SK-N-SH (cell line): Measurements from ENCODE around the gene NLK. TPM values are rescaled to one million over a fixed set of nuclear protein-coding genes. Genes with fewer than 3 reads are reported as not detected.

Experiments used
- CTCF ChIA-PET: fragments of 300-600, 350-600 bp; formaldehyde crosslinking; extraction: SDS; loops from one replicate; lab custom pipeline; 2021; lab: Yijun Ruan, JAX
- POLR2A ChIA-PET: fragments of 350-600 bp; sonication (Branson Sonifier 250); formaldehyde crosslinking; extraction: SDS; loops from one replicate; lab custom pipeline; 2020; ENCODE audit warnings: antibody characterized with exemption, inconsistent platforms; lab: Yijun Ruan, JAX
- DNase-seq: peaks from one replicate; pipeline ENCODE4 v3.0.0; 2012
- H2AFZ ChIP-seq: fragments of 200-600 bp; sonication (generic); 2 replicates; pipeline ENCODE4 v1.8.1; 2016; ENCODE audit warnings: antibody characterized with exemption, mild to moderate bottlenecking, low read depth
- H3F3A ChIP-seq: fragments of 200-600 bp; sonication (generic); replicated peaks from 2 replicates; pipeline ENCODE3; 2016; ENCODE audit warnings: antibody characterized with exemption, mild to moderate bottlenecking; ENCODE audit not compliant: insufficient read depth
- H3K27ac ChIP-seq, 2 experiments: fragments of 200-500 bp in 1 of 2; fragments of 200-600 bp in 1 of 2; sonication (Bioruptor generic) in 1 of 2; sonication (generic), shearing (Covaris generic) in 1 of 2; 2 replicates each; pipeline versions ENCODE4 v1.5.1 to v1.6.1; 2014 to 2016; ENCODE audit warnings: low read depth in 2 of 2, inconsistent platforms in 1 of 2, low read length in 1 of 2, mild to moderate bottlenecking in 1 of 2, mixed read lengths in 1 of 2
- H3K27me3 ChIP-seq: fragments of 200-600 bp; sonication (generic), shearing (Covaris generic); 2 replicates; pipeline ENCODE4 v1.6.1; 2016; ENCODE audit warnings: mixed run types; ENCODE audit not compliant: insufficient read depth
- H3K36me3 ChIP-seq, 2 experiments: fragments of 200-500 bp in 1 of 2; fragments of 200-600 bp in 1 of 2; sonication (Bioruptor generic) in 1 of 2; sonication (generic) in 1 of 2; replicated peaks in 1 of 2; 2 replicates each; pipeline versions ENCODE3 to v1.5.1; 2014 to 2016; ENCODE audit warnings: low read length in 1 of 2, mild to moderate bottlenecking in 1 of 2; ENCODE audit not compliant: insufficient read depth in 2 of 2, control insufficient read depth in 1 of 2
- H3K4me1 ChIP-seq, 2 experiments: fragments of 200-500 bp in 1 of 2; fragments of 200-600 bp in 1 of 2; sonication (Bioruptor generic) in 1 of 2; sonication (generic), shearing (Covaris generic) in 1 of 2; 2 replicates each; pipeline versions ENCODE4 v1.5.1 to v1.6.1; 2014 to 2016; ENCODE audit warnings: low read depth in 1 of 2, low read length in 1 of 2, mixed run types in 1 of 2; ENCODE audit not compliant: insufficient read depth in 2 of 2, control insufficient read depth in 1 of 2
- H3K4me2 ChIP-seq: fragments of 200-600 bp; sonication (generic), shearing (Covaris generic); 2 replicates; pipeline ENCODE4 v1.6.1; 2017; ENCODE audit warnings: mixed run types
- H3K4me3 ChIP-seq, 2 experiments: fragments of 200-500 bp in 1 of 2; fragments of 200-600 bp in 1 of 2; sonication (Bioruptor generic) in 1 of 2; sonication (generic), shearing (Covaris generic) in 1 of 2; 2 replicates each; pipeline versions ENCODE4 v1.5.1 to v1.8.1; 2014 to 2016; ENCODE audit warnings: low read depth in 2 of 2, inconsistent platforms in 1 of 2, low read length in 1 of 2, mild to moderate bottlenecking in 1 of 2, mixed read lengths in 1 of 2, moderate library complexity in 1 of 2
- H3K79me2 ChIP-seq: fragments of 200-600 bp; sonication (generic); 2 replicates; pipeline ENCODE4 v1.8.1; 2017; ENCODE audit warnings: mild to moderate bottlenecking; ENCODE audit not compliant: insufficient read depth
- H3K9ac ChIP-seq: fragments of 200-600 bp; sonication (generic); 2 replicates; pipeline ENCODE4 v1.6.1; 2017; ENCODE audit warnings: mixed run types
- H3K9me2 ChIP-seq: fragments of 200-600 bp; sonication (generic); 2 replicates; pipeline ENCODE4 v1.6.1; 2017; ENCODE audit warnings: mixed run types
- H3K9me3 ChIP-seq: fragments of 200-600 bp; sonication (generic); 2 replicates; pipeline ENCODE4 v1.6.1; 2017; ENCODE audit warnings: mixed run types, mild to moderate bottlenecking, moderate library complexity
- H4K20me1 ChIP-seq: fragments of 200-600 bp; sonication (generic); 2 replicates; pipeline ENCODE4 v1.6.1; 2017; ENCODE audit warnings: mild to moderate bottlenecking, mixed run types; ENCODE audit not compliant: insufficient read depth
- IRF3 ChIP-seq: fragments of 150-350 bp; IDR thresholded peaks from 2 replicates; pipeline ENCODE4 v1.6.1; 2016; ENCODE audit warnings: mild to moderate bottlenecking, low read depth, low read length
- MEF2A ChIP-seq: IDR thresholded peaks from 2 replicates; pipeline ENCODE4 v1.4.0; 2012; ENCODE audit warnings: low read depth, borderline replicate concordance
- MXI1 ChIP-seq: IDR thresholded peaks from 2 replicates; pipeline ENCODE4 v1.6.1; 2012; ENCODE audit warnings: mild to moderate bottlenecking, low read depth, low read length, improper control_type of control experiment
- NFIC ChIP-seq: IDR thresholded peaks from 2 replicates; pipeline ENCODE4 v1.4.0; 2012; ENCODE audit warnings: borderline replicate concordance
- REST ChIP-seq: IDR thresholded peaks from 2 replicates; pipeline ENCODE4 v1.6.1; 2012; ENCODE audit warnings: mild to moderate bottlenecking, low read depth, low read length, moderate library complexity
- TEAD4 ChIP-seq: IDR thresholded peaks from 2 replicates; pipeline ENCODE4 v1.4.0; 2012; ENCODE audit warnings: mild to moderate bottlenecking, borderline replicate concordance; ENCODE audit not compliant: insufficient read depth
- polyA plus RNA-seq, 3 experiments: library from polyadenylated mRNA; depleted of rRNA; stranded (reverse); fragments of >200 nt; gene quantifications; 2 replicates each; pipeline ENCODE4 v1.2.3, GENCODE V29; 2012
- TF ChIP-seq, protein P1 (sequence below): fragments of 150-350 bp; IDR thresholded peaks from 2 replicates; pipeline ENCODE4 v1.6.1; 2017; ENCODE audit warnings: antibody characterized with exemption, low read length, low read depth, borderline replicate concordance
- TF ChIP-seq, protein P2 (sequence below): IDR thresholded peaks from 2 replicates; pipeline ENCODE4 v1.4.0; 2012; ENCODE audit warnings: low read depth
- TF ChIP-seq, protein P3 (sequence below): IDR thresholded peaks from 2 replicates; pipeline ENCODE4 v1.4.0; 2012; ENCODE audit warnings: low read depth, borderline replicate concordance
- TF ChIP-seq, protein P4 (sequence below): IDR thresholded peaks from 2 replicates; pipeline ENCODE4 v1.4.0; 2012; ENCODE audit warnings: low read depth, borderline replicate concordance

The NLK gene
- polyA plus RNA-seq, 1 of the 3 experiments (the other 2 are of a cell fraction), result 12.3 TPM

DNA sequence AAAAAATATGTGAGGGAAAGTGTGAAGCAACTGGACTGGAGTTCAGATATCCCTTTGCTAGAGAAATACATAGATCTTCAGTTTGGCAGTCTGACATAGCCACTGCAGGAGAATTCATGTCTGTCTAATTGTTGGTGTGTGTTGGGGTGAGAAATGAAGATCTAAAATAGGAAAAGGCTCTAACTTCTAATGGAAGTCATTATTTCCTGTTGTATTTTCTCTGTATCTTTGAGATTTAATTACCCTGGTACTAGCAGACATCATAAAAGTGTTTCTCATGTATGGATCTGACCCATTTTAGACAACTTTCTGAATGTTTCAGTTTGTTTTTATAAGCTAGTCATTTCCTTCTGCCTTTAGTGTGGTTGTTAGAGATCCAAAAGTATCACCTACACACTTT is 128.3 kb downstream of the NLK start:
- Histone ChIP-seq H3K9me2 (no peaks in the 10 kb centered on the region), H2AFZ (no peak overlapping the region), H3K4me2 (no peak overlapping the region), H3K9ac (no peak overlapping the region), H3K27me3 (no peaks in the 10 kb centered on the region), H3K9me3 (no peaks in the 10 kb centered on the region), H3K79me2 (no peaks in the 10 kb centered on the region), H3K36me3 (peaks cover 34 to 39% of the 10 kb centered on the region in 2 experiments), H3K27ac (no peak overlapping the region), H3K4me1 (peaks cover 0 to 6% of the 10 kb centered on the region in 2 experiments; a peak in 2 of 4 replicates), H4K20me1 (no peaks in the 10 kb centered on the region)
- ChIA-PET POLR2A (no interaction called here), CTCF (interaction anchor here (0.6 to 1.0 kb wide), 2 partner anchors 11 to 126 kb away, joined by 4 to 5 read pairs; no protein-coding TSS in a partner anchor)
- TF ChIP-seq, protein P1, sequence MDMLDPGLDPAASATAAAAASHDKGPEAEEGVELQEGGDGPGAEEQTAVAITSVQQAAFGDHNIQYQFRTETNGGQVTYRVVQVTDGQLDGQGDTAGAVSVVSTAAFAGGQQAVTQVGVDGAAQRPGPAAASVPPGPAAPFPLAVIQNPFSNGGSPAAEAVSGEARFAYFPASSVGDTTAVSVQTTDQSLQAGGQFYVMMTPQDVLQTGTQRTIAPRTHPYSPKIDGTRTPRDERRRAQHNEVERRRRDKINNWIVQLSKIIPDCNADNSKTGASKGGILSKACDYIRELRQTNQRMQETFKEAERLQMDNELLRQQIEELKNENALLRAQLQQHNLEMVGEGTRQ, result no peak
- TF ChIP-seq REST (no peak), IRF3 (no peak), NFIC (no peak), MXI1 (no peak), MEF2A (no peak), TEAD4 (no peak)
- TF ChIP-seq, protein P2, sequence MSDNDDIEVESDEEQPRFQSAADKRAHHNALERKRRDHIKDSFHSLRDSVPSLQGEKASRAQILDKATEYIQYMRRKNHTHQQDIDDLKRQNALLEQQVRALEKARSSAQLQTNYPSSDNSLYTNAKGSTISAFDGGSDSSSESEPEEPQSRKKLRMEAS, result no peak
- TF ChIP-seq, protein P3, sequence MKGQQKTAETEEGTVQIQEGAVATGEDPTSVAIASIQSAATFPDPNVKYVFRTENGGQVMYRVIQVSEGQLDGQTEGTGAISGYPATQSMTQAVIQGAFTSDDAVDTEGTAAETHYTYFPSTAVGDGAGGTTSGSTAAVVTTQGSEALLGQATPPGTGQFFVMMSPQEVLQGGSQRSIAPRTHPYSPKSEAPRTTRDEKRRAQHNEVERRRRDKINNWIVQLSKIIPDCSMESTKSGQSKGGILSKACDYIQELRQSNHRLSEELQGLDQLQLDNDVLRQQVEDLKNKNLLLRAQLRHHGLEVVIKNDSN, result no peak
- TF ChIP-seq, protein P4, sequence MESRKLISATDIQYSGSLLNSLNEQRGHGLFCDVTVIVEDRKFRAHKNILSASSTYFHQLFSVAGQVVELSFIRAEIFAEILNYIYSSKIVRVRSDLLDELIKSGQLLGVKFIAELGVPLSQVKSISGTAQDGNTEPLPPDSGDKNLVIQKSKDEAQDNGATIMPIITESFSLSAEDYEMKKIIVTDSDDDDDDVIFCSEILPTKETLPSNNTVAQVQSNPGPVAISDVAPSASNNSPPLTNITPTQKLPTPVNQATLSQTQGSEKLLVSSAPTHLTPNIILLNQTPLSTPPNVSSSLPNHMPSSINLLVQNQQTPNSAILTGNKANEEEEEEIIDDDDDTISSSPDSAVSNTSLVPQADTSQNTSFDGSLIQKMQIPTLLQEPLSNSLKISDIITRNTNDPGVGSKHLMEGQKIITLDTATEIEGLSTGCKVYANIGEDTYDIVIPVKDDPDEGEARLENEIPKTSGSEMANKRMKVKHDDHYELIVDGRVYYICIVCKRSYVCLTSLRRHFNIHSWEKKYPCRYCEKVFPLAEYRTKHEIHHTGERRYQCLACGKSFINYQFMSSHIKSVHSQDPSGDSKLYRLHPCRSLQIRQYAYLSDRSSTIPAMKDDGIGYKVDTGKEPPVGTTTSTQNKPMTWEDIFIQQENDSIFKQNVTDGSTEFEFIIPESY, result no peak
- TF ChIP-seq, all 33 proteins: peak for 0
- Histone ChIP-seq H3K4me3 (no peak overlapping the region), H3F3A (no peaks in the 10 kb centered on the region)
- no peak for DNase-seq
